AG10803 (cell line): ENCODE data around the gene ALDH18A1.

Source experiments
- DNase-seq: peaks from one replicate; pipeline ENCODE4 v3.0.0; 2010; ENCODE audit warnings: low read depth
- H3K4me3 ChIP-seq: 2 replicates; pipeline ENCODE4 v1.5.1; 2011; ENCODE audit warnings: mild to moderate bottlenecking, low read length, control low read depth
- TF ChIP-seq, protein P1 (sequence below): conservative IDR thresholded peaks from 2 replicates; pipeline ENCODE4 v1.5.1; 2011; ENCODE audit warnings: mild to moderate bottlenecking, low read length, control low read depth, inconsistent platforms

ALDH18A1 gene

DNA sequence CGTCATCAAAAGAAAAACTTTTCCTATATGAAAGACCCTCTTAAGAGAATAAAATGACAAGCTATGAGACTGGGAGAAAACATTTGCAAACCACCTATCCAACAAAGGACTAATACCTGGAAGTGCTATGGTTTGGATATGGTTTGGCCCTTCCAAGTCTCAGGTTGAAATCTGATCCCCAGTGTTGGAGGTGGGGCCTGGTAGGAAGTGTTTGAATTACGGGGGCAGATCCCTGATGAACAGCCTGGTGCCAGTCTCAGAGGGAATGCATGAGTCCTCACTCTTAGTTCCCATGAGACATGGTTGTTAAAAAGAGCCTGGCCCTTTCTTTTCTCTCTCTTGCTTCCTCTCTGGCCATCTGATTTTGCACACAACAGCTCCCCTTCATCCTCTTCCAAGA, 6.3 kb downstream of the ALDH18A1 start:
- TF ChIP-seq, protein P1, sequence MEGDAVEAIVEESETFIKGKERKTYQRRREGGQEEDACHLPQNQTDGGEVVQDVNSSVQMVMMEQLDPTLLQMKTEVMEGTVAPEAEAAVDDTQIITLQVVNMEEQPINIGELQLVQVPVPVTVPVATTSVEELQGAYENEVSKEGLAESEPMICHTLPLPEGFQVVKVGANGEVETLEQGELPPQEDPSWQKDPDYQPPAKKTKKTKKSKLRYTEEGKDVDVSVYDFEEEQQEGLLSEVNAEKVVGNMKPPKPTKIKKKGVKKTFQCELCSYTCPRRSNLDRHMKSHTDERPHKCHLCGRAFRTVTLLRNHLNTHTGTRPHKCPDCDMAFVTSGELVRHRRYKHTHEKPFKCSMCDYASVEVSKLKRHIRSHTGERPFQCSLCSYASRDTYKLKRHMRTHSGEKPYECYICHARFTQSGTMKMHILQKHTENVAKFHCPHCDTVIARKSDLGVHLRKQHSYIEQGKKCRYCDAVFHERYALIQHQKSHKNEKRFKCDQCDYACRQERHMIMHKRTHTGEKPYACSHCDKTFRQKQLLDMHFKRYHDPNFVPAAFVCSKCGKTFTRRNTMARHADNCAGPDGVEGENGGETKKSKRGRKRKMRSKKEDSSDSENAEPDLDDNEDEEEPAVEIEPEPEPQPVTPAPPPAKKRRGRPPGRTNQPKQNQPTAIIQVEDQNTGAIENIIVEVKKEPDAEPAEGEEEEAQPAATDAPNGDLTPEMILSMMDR: no peak
- no peak for DNase-seq
- H3K4me3 ChIP-seq: no peak overlapping the region

DNA sequence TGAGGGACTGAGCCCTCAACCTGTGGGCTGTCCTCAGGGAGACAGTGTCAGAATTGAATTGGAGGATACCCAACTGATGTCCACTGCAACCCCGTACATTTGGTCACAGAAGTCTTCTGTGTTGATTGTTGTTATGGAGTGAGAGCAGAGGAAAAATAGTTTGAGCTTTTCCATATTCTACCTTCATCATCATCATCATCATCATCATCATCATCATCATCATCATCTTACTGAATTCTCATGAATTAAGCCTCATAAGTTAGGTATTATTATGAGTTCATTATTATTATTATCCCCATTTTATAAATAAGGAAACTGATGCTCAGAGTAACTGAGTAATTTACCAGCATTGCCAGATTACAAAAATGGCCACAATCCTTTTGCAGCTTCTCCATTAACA, 8.4 kb downstream of the ALDH18A1 start:
- no peak for DNase-seq
- no peak overlapping the region for H3K4me3 ChIP-seq
- TF ChIP-seq, protein P1: no peak

DNA sequence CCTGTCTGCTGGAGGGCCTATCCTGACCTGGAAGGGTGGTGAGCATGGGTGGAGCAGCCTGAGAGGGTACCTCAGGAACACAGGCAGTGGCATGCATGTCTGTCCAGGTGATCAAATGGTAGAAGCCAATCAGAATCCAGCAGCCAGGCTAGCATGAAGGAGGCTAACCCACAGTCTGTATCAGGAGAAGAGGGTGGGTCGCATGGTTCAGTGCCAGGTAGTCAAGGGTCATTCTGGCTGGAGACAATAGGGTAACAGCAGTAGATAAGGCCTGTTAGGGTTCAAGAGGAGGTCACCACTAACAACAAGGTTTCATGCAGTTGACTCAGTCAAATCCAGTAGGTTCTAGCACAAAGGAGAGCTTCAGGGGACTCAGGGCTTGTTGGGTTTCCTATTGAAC, 10.4 kb downstream of the ALDH18A1 start:
- TF ChIP-seq, protein P1: no peak
- no peak for DNase-seq
- H3K4me3 ChIP-seq: no peak overlapping the region

DNA sequence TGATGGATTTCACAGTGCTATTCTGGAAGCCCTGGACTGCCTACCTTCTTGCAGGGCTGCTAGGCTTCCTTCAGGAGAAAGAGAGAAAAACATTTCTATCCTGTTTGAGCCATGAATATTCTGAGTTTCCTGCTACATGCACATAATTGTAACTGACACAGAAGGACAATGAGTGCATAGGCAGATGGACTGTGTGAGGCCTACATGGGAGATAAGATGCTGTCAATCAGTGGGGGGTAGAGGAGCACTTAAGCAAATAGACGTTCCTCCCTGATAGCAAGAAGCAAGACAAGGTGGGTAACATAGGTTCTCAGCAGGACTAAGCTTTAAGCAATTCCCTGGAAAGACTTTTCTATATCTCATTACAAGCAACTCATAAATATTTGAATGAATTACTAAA, 11.6 kb downstream of the ALDH18A1 start:
- H3K4me3 ChIP-seq: no peak overlapping the region
- no peak for DNase-seq
- TF ChIP-seq, protein P1: no peak

DNA sequence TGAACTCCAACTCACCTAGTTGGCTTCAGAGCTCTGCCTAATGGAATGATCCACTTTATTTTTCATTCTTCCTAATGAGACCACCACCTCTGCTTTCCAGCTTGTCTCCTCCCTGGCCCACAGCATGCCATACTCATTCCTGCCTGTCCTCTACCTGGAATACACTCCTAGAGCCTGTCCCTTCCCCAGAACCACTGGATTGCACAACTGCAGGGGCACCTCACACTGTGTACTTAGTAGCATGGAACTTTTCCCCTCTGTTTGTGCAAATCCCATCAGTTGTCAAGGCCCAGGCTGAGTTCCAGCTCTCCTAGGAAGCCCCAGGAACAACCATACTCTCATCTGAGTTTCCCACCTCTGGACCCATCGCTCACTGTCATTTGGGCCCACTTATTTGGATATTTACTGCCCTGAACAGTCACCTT, 15.6 kb downstream of the ALDH18A1 start:
- DNase-seq: no peak
- TF ChIP-seq, protein P1: no peak
- H3K4me3 ChIP-seq: no peak overlapping the region

DNA sequence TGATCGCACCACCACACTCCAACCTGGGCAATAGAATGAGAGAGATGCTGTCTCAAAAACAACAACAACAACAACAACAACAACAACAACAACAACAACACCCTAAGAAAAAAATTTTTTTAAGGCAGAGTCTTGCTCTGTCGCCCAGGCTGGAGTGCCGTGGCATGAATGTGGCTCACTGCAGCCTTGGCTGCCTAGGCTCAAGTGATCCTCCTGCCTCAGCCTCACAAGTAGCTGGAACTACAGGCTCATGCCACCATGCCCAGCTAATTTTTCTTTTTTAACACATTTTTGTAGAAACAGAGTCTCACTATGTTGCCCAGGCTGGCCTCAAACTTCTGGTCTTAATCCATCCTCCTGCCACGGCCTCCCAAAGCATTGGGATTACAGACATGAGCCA, 18.6 kb downstream of the ALDH18A1 start:
- no peak for DNase-seq
- TF ChIP-seq, protein P1: no peak

DNA sequence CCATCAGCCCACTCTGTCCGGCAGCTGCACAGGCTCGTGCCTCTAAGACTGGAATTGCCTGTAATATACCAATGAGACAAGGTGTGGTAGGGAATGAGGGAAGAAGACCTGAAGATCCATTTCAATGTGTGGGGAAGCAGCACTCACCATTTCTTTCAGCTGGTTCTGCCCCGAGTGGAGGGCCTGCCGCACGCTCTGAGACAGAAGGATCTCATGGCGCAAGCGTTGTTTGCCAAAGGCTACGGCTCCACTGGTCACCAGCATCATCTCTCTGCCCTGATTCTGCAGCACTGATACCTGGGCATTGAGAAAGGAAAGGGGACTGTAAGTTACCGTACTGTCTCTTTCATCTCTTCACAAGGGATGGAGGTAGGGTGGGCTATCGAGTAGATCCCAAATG, 19.4 kb downstream of the ALDH18A1 start:
- no peak overlapping the region for H3K4me3 ChIP-seq
- no peak for DNase-seq
- TF ChIP-seq, protein P1: no peak

More for the DNA sequence above, 18.6 kb downstream of the ALDH18A1 start:
- no peak overlapping the region for H3K4me3 ChIP-seq
